Measurements from ENCODE around the gene MBNL1.

- no peak for TF ChIP-seq CTCF (conservative IDR thresholded peaks at IDR 0.05 in 1 of 2, IDR thresholded peaks at IDR 0.05 in 1 of 2; ENCODE audit: extremely low read depth in 1 of 2, insufficient read depth in 1 of 2, low read depth in 1 of 2, low read length in 2 of 2)
- no peak for TF ChIP-seq EZH2 (IDR thresholded peaks at IDR 0.05; ENCODE audit: borderline replicate concordance, low read length)
Observed at GRCh38 chr3:152386208-152386607, 117.5 kb downstream of the MBNL1 start.

Measured in mammary epithelial cell (primary cell).